DOHH2 (cell line): Measurements from ENCODE around the gene KANK4.

Source experiments
- H3F3A ChIP-seq: fragments of 200-600 bp; sonication (generic), shearing (Covaris generic); 2 replicates; pipeline ENCODE4 v1.6.0; 2016; ENCODE audit warnings: antibody characterized with exemption, mild to moderate bottlenecking; ENCODE audit not compliant: control insufficient read depth, insufficient read depth
- H3K27ac ChIP-seq: fragments of 200-600 bp; sonication (generic); 2 replicates; pipeline ENCODE4 v1.5.1; 2014; ENCODE audit warnings: low read depth, mild to moderate bottlenecking, low read length, moderate library complexity
- H3K27me3 ChIP-seq: fragments of 200-600 bp; sonication (generic); 2 replicates; pipeline ENCODE4 v1.6.1; 2014; ENCODE audit warnings: mild to moderate bottlenecking, low read length, mixed read lengths; ENCODE audit not compliant: control insufficient read depth
- H3K36me3 ChIP-seq: fragments of 200-600 bp; sonication (generic); 2 replicates; pipeline ENCODE4 v1.6.1; 2014; ENCODE audit warnings: mild to moderate bottlenecking, low read length, moderate library complexity, mixed read lengths; ENCODE audit not compliant: control insufficient read depth
- H3K4me1 ChIP-seq: fragments of 200-600 bp; sonication (generic); 2 replicates; pipeline ENCODE4 v1.6.1; 2014; ENCODE audit warnings: mild to moderate bottlenecking, low read length, mixed read lengths; ENCODE audit not compliant: control insufficient read depth
- H3K4me2 ChIP-seq: fragments of 200-600 bp; sonication (generic); 2 replicates; pipeline ENCODE4 v1.6.0; 2014; ENCODE audit warnings: mild to moderate bottlenecking, low read length, moderate library complexity
- H3K4me3 ChIP-seq: fragments of 200-600 bp; sonication (generic); 2 replicates; pipeline ENCODE4 v1.5.1; 2014; ENCODE audit warnings: mild to moderate bottlenecking, low read length, mixed read lengths
- H3K79me2 ChIP-seq: fragments of 200-600 bp; sonication (generic); 2 replicates; pipeline ENCODE4 v1.6.1; 2014; ENCODE audit warnings: mild to moderate bottlenecking, low read length, mixed read lengths; ENCODE audit not compliant: control insufficient read depth
- H3K9me2 ChIP-seq: fragments of 200-600 bp; sonication (generic); replicated peaks from 2 replicates; pipeline ENCODE4 v1.6.1; 2014; ENCODE audit warnings: mild to moderate bottlenecking, low read length, mixed read lengths; ENCODE audit not compliant: control insufficient read depth
- H3K9me3 ChIP-seq: fragments of 200-600 bp; sonication (generic); 2 replicates; pipeline ENCODE4 v1.6.1; 2014; ENCODE audit warnings: antibody characterized with exemption, low read length, mixed read lengths; ENCODE audit not compliant: control insufficient read depth, insufficient read depth
- H4K20me1 ChIP-seq: fragments of 200-600 bp; sonication (generic); 2 replicates; pipeline ENCODE4 v1.6.0; 2014; ENCODE audit warnings: low read depth, mild to moderate bottlenecking, antibody characterized with exemption, low read length, moderate library complexity; ENCODE audit not compliant: control insufficient read depth, insufficient read depth
- EZH2phosphoT487 ChIP-seq: fragments of 200-600 bp; sonication (generic); IDR thresholded peaks from 2 replicates; pipeline ENCODE4 v1.6.1; 2017; ENCODE audit warnings: borderline replicate concordance, mild to moderate bottlenecking, antibody characterized with exemption, low read length, moderate library complexity, mixed read lengths
- TF ChIP-seq, protein P1 (sequence below): fragments of 200-600 bp; sonication (generic); IDR thresholded peaks from one replicate; pipeline ENCODE4 v1.5.1; 2014; ENCODE audit warnings: antibody characterized with exemption, mild to moderate bottlenecking, low read depth, low read length; ENCODE audit not compliant: poor library complexity, severe bottlenecking

The KANK4 gene

DNA sequence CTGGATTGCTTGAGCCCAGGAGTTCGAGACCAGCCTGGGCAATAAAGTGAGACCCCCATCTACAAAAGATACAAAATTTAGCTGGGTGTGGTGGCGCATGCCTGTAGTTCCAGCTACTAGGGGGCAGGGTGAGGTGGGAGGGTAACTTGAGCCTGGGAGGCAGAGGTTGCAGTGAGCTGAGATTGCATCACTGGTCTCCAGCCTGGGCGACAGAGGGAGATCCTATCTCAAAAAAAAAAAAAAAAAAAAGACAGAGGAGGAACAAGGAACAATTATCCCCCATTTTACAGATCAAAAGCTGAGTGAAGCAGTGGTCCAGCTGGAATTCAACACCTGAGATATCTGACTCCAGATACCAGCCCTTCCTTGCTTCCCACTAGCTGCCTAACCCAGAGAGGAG, 89.8 kb downstream of the KANK4 start:
- Histone ChIP-seq H3K36me3 (no peaks in the 10 kb centered on the region), H3K9me2 (no peaks in the 10 kb centered on the region), H3K27ac (no peak overlapping the region), H3K4me1 (no peaks in the 10 kb centered on the region), H4K20me1 (no peaks in the 10 kb centered on the region), H3K4me2 (no peak overlapping the region), H3F3A (no peaks in the 10 kb centered on the region), H3K9me3 (no peaks in the 10 kb centered on the region), H3K27me3 (no peaks in the 10 kb centered on the region), H3K79me2 (no peaks in the 10 kb centered on the region), H3K4me3 (no peak overlapping the region)
- TF ChIP-seq EZH2phosphoT487, result no peak
- TF ChIP-seq, protein P1, sequence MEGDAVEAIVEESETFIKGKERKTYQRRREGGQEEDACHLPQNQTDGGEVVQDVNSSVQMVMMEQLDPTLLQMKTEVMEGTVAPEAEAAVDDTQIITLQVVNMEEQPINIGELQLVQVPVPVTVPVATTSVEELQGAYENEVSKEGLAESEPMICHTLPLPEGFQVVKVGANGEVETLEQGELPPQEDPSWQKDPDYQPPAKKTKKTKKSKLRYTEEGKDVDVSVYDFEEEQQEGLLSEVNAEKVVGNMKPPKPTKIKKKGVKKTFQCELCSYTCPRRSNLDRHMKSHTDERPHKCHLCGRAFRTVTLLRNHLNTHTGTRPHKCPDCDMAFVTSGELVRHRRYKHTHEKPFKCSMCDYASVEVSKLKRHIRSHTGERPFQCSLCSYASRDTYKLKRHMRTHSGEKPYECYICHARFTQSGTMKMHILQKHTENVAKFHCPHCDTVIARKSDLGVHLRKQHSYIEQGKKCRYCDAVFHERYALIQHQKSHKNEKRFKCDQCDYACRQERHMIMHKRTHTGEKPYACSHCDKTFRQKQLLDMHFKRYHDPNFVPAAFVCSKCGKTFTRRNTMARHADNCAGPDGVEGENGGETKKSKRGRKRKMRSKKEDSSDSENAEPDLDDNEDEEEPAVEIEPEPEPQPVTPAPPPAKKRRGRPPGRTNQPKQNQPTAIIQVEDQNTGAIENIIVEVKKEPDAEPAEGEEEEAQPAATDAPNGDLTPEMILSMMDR, result no peak

DNA sequence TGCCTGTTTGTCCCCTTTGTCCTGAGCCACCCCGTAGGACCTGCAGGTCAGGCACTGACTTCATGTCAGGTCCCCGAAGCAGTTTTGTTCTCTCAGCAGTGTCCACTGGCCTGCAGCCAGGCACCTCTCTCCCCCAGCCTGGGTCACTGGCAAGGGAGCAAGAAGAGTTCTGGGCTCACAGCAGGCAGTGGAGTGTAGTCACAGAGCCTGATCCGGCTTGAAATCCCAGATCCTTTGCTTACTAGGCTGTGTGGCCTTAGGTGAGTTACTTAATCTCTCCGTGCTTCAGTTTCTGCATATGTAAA, 90.4 kb downstream of the KANK4 start:
- no peaks in the 10 kb centered on the region for H3K9me2 ChIP-seq
- no peaks in the 10 kb centered on the region for H3K9me3 ChIP-seq
- H3K36me3 ChIP-seq, result no peaks in the 10 kb centered on the region
- no peak overlapping the region for H3K4me3 ChIP-seq
- no peaks in the 10 kb centered on the region for H3F3A ChIP-seq
- H3K27ac ChIP-seq, result no peak overlapping the region
- TF ChIP-seq, protein P1, result no peak
- TF ChIP-seq EZH2phosphoT487, result no peak
- no peaks in the 10 kb centered on the region for H4K20me1 ChIP-seq
- no peaks in the 10 kb centered on the region for H3K79me2 ChIP-seq
- no peak overlapping the region for H3K4me2 ChIP-seq
- H3K4me1 ChIP-seq, result no peaks in the 10 kb centered on the region
- H3K27me3 ChIP-seq, result no peaks in the 10 kb centered on the region

DNA sequence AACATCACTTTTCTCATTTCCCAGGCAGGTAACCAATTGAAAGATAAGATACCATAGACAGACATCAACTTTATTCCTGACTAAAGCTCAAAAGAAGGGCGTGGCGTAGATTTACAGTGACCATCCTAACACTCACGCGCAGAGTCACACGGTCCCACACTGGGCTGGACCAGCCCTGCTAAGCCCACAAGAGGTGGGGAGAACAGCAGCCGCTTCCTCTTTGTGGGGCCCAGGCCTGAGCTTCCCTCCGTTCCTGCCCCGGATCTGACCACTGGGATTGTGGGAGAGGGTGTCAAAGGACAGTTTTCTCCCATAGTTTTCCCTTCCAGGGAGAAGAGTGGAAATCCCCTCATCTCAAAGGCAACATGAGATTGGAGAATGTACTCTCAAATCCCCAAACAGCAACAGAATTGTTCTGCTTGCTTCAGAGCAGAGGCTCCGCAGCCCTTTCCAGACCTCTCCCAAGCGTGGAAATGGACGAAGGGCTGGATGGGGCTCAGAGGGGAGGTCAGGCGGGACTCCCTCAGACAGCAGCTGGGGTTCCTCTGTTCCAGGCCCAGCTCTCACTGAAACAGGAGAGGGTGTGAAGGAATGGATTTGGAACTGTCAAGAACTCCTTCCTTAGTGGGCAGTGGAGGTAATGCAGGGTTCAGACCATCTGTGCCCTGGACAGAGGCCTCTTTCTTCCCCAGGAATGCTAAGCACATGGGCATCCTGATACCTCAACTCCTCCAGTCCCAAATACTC, 90.9 kb downstream of the KANK4 start:
- H3K36me3 ChIP-seq, result no peaks in the 10 kb centered on the region
- H3K4me1 ChIP-seq, result no peaks in the 10 kb centered on the region
- H3K4me2 ChIP-seq, result no peak overlapping the region

More for the DNA sequence above, 90.9 kb downstream of the KANK4 start:
- no peaks in the 10 kb centered on the region for H3K9me2 ChIP-seq
- no peaks in the 10 kb centered on the region for H4K20me1 ChIP-seq
- H3K9me3 ChIP-seq, result no peaks in the 10 kb centered on the region
- H3K4me3 ChIP-seq, result no peak overlapping the region
- H3K79me2 ChIP-seq, result no peaks in the 10 kb centered on the region
- H3F3A ChIP-seq, result no peaks in the 10 kb centered on the region
- H3K27me3 ChIP-seq, result no peaks in the 10 kb centered on the region
- no peak overlapping the region for H3K27ac ChIP-seq
- TF ChIP-seq, protein P1, result no peak
- no peak for TF ChIP-seq EZH2phosphoT487
